ENCODE results near the gene DEGS2. TPM values are rescaled to one million over a fixed set of nuclear protein-coding genes. Genes with fewer than 3 reads are reported as not detected.

The DEGS2 gene
- total RNA-seq, 4 donors from 2014 or later = 0.16 to 0.94 (median 0.68) TPM

GRCh38 chr14:100202712-100203111 is 43.3 kb upstream of the DEGS2 start:
- WGBS, 2 donors (ENCODE audit: low coverage in 1 of 2) = 42% methylated on average over 3 to 4 of the region's 4 CpGs
- Histone ChIP-seq H3K27me3 (no peaks in the 10 kb centered on the region), H3K27ac (no peak overlapping the region), H3K9me3 (no peaks in the 10 kb centered on the region), H3K36me3 (no peaks in the 10 kb centered on the region), H3K4me1 (no peaks in the 10 kb centered on the region), H3K4me3 (no peak overlapping the region)
- no peak for ATAC-seq
- TF ChIP-seq POLR2A (IDR thresholded peaks at IDR 0.05) (no peak), CTCF (IDR thresholded peaks at IDR 0.05) (no peak), EP300 (IDR thresholded peaks at IDR 0.05) (no peak), POLR2AphosphoS5 (IDR thresholded peaks at IDR 0.05) (no peak)

GRCh38 chr14:100201701-100202100 is 42.3 kb upstream of the DEGS2 start:
- Histone ChIP-seq H3K9me3 (no peaks in the 10 kb centered on the region), H3K27ac (no peak overlapping the region), H3K36me3 (no peaks in the 10 kb centered on the region), H3K4me3 (no peak overlapping the region), H3K4me1 (no peaks in the 10 kb centered on the region), H3K27me3 (no peaks in the 10 kb centered on the region)
- ATAC-seq = no peak
- 73 to 94% methylated on average over 4 to 5 of the region's 5 CpGs for WGBS, 2 donors (ENCODE audit: low coverage in 1 of 2)
- TF ChIP-seq POLR2AphosphoS5 (IDR thresholded peaks at IDR 0.05) (no peak), EP300 (IDR thresholded peaks at IDR 0.05) (no peak), CTCF (IDR thresholded peaks at IDR 0.05) (no peak), POLR2A (IDR thresholded peaks at IDR 0.05) (no peak)

GRCh38 chr14:100200311-100200710 is 40.9 kb upstream of the DEGS2 start:
- Histone ChIP-seq H3K4me3 (no peak overlapping the region), H3K27me3 (no peaks in the 10 kb centered on the region), H3K27ac (no peak overlapping the region), H3K4me1 (no peaks in the 10 kb centered on the region), H3K9me3 (no peaks in the 10 kb centered on the region), H3K36me3 (no peaks in the 10 kb centered on the region)
- ATAC-seq = no peak
- TF ChIP-seq POLR2A (IDR thresholded peaks at IDR 0.05) = no peak
- no peak for TF ChIP-seq POLR2AphosphoS5 (IDR thresholded peaks at IDR 0.05)
- no peak for TF ChIP-seq EP300 (IDR thresholded peaks at IDR 0.05)
- TF ChIP-seq CTCF (IDR thresholded peaks at IDR 0.05) = no peak
- 93 to 95% methylated on average over 3 of the region's 3 CpGs for WGBS, 2 donors (ENCODE audit: low coverage in 1 of 2)

GRCh38 chr14:100199240-100199860 is 39.9 kb upstream of the DEGS2 start:
- TF ChIP-seq EP300 (IDR thresholded peaks at IDR 0.05) = no peak
- no peak for TF ChIP-seq POLR2A (IDR thresholded peaks at IDR 0.05)
- TF ChIP-seq CTCF (IDR thresholded peaks at IDR 0.05) = no peak
- TF ChIP-seq POLR2AphosphoS5 (IDR thresholded peaks at IDR 0.05) = no peak
- H3K36me3 ChIP-seq = no peaks in the 10 kb centered on the region
- H3K27me3 ChIP-seq = no peaks in the 10 kb centered on the region
- no peak for ATAC-seq
- 77 to 93% methylated on average over 3 of the region's 8 CpGs for WGBS, 2 donors (ENCODE audit: low coverage in 1 of 2)
- H3K4me3 ChIP-seq = no peak overlapping the region
- no peak overlapping the region for H3K27ac ChIP-seq
- H3K4me1 ChIP-seq = no peaks in the 10 kb centered on the region
- no peaks in the 10 kb centered on the region for H3K9me3 ChIP-seq

Data from gastroesophageal sphincter (tissue), 4 donors.